ENCODE data around the gene FDXR.
A peak's percentile ranks its signal among the peaks of the same experiment; 100 is the strongest.

FDXR gene

GRCh38 chr17:74860229-74860871, 12.4 kb downstream of the FDXR start:
- TF ChIP-seq, protein P1, sequence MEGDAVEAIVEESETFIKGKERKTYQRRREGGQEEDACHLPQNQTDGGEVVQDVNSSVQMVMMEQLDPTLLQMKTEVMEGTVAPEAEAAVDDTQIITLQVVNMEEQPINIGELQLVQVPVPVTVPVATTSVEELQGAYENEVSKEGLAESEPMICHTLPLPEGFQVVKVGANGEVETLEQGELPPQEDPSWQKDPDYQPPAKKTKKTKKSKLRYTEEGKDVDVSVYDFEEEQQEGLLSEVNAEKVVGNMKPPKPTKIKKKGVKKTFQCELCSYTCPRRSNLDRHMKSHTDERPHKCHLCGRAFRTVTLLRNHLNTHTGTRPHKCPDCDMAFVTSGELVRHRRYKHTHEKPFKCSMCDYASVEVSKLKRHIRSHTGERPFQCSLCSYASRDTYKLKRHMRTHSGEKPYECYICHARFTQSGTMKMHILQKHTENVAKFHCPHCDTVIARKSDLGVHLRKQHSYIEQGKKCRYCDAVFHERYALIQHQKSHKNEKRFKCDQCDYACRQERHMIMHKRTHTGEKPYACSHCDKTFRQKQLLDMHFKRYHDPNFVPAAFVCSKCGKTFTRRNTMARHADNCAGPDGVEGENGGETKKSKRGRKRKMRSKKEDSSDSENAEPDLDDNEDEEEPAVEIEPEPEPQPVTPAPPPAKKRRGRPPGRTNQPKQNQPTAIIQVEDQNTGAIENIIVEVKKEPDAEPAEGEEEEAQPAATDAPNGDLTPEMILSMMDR (IDR thresholded peaks at IDR 0.05; ENCODE audit: low read depth, low read length, missing control alignments) = no peak
- no peak for DNase-seq (ENCODE audit: low read depth)
- no peak overlapping the region for H3K4me3 ChIP-seq (ENCODE audit: low read depth, low read length)

- H3K4me3 ChIP-seq (ENCODE audit: low read depth, low read length) = no peak within 1 kb of the TSS
- no peak for DNase-seq (ENCODE audit: low read depth)
- TF ChIP-seq, protein P1 (IDR thresholded peaks at IDR 0.05; ENCODE audit: low read depth, low read length, missing control alignments) = peak; percentile 14
Observed at GRCh38 chr17:74859459-74860228, 13.2 kb downstream of the FDXR start, which contains the start of gene GRIN2C. GRIN2C (minus strand) TSS chr17:74859885; CDS start chr17:74855092, 4,793 bp downstream.

DNA sequence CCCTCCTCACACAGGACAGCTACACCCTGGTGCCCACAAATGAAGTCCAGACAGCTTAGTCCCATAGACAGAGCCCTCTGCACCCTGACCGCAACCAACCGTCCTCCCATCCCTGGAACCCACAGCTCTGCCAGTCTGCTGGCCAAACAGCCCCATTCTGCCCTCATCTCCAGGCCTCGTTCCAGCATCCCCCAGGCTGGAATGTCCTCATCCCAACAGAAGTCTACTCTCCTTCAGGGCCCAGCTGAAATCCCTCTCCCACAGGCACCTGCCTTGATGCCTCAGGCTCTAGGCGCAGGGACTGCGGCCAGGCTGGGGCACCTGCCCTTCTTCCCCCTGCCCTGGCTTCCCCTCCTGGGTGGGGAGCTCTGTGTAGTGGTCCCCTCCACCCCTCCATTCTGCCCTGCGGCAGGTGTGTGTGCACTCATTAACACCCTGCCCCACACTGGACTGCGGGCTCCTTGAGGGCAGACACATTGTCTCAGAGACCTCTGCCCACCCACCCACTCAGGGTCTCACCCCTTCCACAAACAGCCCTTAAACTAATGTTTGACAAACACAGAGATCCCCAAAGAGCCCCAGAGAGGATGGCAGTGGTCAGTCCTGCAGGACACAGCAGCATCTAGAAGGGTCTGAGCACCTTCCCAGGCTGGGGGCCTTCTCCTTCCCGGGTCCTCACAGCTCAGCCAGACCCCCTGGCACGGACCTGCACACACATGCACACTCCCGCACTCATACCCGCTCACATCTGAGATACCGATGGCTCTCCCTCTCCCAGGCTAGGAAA, 13.9 kb downstream of the FDXR start:
- H3K4me3 ChIP-seq (ENCODE audit: low read depth, low read length) = no peak overlapping the region
- TF ChIP-seq, protein P1 (IDR thresholded peaks at IDR 0.05; ENCODE audit: low read depth, low read length, missing control alignments) = no peak

GRCh38 chr17:74857191-74857590, 15.6 kb downstream of the FDXR start:
- TF ChIP-seq, protein P1 (IDR thresholded peaks at IDR 0.05; ENCODE audit: low read depth, low read length, missing control alignments) = no peak
- DNase-seq (ENCODE audit: low read depth) = no peak
- H3K4me3 ChIP-seq (ENCODE audit: low read depth, low read length) = no peak overlapping the region

More for the DNA sequence above, 13.9 kb downstream of the FDXR start:
- DNase-seq (ENCODE audit: low read depth) = no peak

GRCh38 chr17:74856112-74856511, 16.7 kb downstream of the FDXR start:
- DNase-seq (ENCODE audit: low read depth) = no peak
- TF ChIP-seq, protein P1 (IDR thresholded peaks at IDR 0.05; ENCODE audit: low read depth, low read length, missing control alignments) = no peak
- H3K4me3 ChIP-seq (ENCODE audit: low read depth, low read length) = no peak overlapping the region

DNA sequence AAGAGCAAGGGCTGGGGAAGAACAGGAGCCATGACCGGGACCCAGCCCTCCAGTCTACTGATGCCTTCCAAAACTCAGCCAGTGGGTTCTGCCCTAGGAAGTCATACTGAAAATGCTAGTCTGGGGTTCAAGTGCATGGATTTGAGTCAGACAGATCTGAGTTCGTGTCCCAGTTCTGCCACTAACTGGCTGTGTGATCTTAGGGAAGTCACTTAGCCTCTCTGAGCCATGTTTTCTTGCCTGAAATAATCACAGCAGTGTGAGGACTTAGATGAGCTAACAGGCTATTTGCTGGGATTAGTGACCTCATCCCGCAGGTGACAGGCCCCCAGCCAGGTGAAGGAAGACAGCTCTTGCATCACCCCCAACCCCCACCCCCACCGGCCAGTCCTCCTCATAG, 17.5 kb downstream of the FDXR start:
- H3K4me3 ChIP-seq (ENCODE audit: low read depth, low read length) = no peak overlapping the region
- TF ChIP-seq, protein P1 (IDR thresholded peaks at IDR 0.05; ENCODE audit: low read depth, low read length, missing control alignments) = no peak
- DNase-seq (ENCODE audit: low read depth) = no peak

Data from GM12864 (cell line).